ENCODE measurements around the gene TMC2.

Gene TMC2

GRCh38 chr20:2653556-2654383 is 117.4 kb downstream of the TMC2 start:
- CTCF ChIA-PET: interaction anchor here (0.7 kb wide), 1 partner anchor 131 kb away, joined by 4 read pairs; no protein-coding TSS in a partner anchor
- POLR2A ChIA-PET: interaction anchor here (1.0 to 7.0 kb wide), 11 partner anchors 9 to 187 kb away, joined by 3 to 79 read pairs (median 7); partner anchors contain the start of genes IDH3B, SNRPB and ZNF343
- DNase-seq (ENCODE audit: extremely low spot score): no peak
- TF ChIP-seq NFRKB (IDR thresholded peaks at IDR 0.05): no peak
- no peak for TF ChIP-seq HDGF (IDR thresholded peaks at IDR 0.05; ENCODE audit: borderline replicate concordance)
- no peak for TF ChIP-seq SP1 (IDR thresholded peaks at IDR 0.05)
- no peak for TF ChIP-seq BHLHE40 (IDR thresholded peaks at IDR 0.05; ENCODE audit: borderline replicate concordance)
- TF ChIP-seq LEF1 (IDR thresholded peaks at IDR 0.05; ENCODE audit: borderline replicate concordance): no peak
- TF ChIP-seq FOXK2 (IDR thresholded peaks at IDR 0.05): no peak
- TF ChIP-seq TARDBP (IDR thresholded peaks at IDR 0.05): no peak
- TF ChIP-seq SUZ12 (IDR thresholded peaks at IDR 0.05): no peak
- TF ChIP-seq FOXA1 (IDR thresholded peaks at IDR 0.05): no peak

- no peak for TF ChIP-seq SP1 (IDR thresholded peaks at IDR 0.05)
- no peak for TF ChIP-seq ZNF384 (IDR thresholded peaks at IDR 0.05)
- TF ChIP-seq ARNT (IDR thresholded peaks at IDR 0.05): no peak
- no peak for TF ChIP-seq FOXK2 (IDR thresholded peaks at IDR 0.05)
- TF ChIP-seq HDGF (IDR thresholded peaks at IDR 0.05; ENCODE audit: borderline replicate concordance): no peak
- no peak for TF ChIP-seq LEF1 (IDR thresholded peaks at IDR 0.05; ENCODE audit: borderline replicate concordance)
- DNase-seq (ENCODE audit: extremely low spot score): no peak
- CTCF ChIA-PET: no interaction called here
- POLR2A ChIA-PET: interaction anchor here (1.0 to 7.0 kb wide), 4 partner anchors 9 to 184 kb away, joined by 3 to 79 read pairs (median 18); partner anchors contain the start of genes IDH3B and SNRPB
These were observed 118.0 kb downstream of the TMC2 start for GRCh38 chr20:2654384-2654822.

DNA sequence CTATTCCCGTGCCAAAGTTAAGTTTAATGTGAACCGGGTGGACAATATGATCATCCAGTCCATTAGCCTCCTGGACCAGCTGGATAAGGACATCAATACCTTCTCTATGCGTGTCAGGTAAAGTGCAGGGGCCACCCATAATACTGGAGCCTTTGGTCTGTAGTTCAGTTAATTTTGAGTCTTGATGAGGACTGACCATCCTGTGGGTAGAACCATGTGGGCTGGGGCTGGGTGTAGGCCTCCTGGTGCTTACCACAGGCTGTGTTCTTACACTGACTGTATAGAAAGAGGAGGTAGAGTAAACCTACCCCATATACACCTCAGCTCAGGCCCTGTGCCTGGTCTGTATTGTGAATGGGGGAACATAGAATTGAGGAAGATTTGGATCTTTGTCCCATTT is 118.5 kb downstream of the TMC2 start:
- ChIA-PET CTCF (no interaction called here), POLR2A (interaction anchor here (1.0 to 7.0 kb wide), 3 partner anchors 9 to 185 kb away, joined by 3 to 79 read pairs (median 34); partner anchors contain the start of genes IDH3B and SNRPB)
- TF ChIP-seq HDGF (IDR thresholded peaks at IDR 0.05; ENCODE audit: borderline replicate concordance) (no peak), FOXA1 (IDR thresholded peaks at IDR 0.05) (no peak), FOXM1 (IDR thresholded peaks at IDR 0.05; ENCODE audit: borderline replicate concordance) (no peak), NFRKB (IDR thresholded peaks at IDR 0.05) (no peak), L3MBTL2 (conservative IDR thresholded peaks at IDR 0.05) (no peak), SP1 (IDR thresholded peaks at IDR 0.05) (no peak), SUZ12 (IDR thresholded peaks at IDR 0.05) (no peak)
- DNase-seq (ENCODE audit: extremely low spot score): no peak

DNA sequence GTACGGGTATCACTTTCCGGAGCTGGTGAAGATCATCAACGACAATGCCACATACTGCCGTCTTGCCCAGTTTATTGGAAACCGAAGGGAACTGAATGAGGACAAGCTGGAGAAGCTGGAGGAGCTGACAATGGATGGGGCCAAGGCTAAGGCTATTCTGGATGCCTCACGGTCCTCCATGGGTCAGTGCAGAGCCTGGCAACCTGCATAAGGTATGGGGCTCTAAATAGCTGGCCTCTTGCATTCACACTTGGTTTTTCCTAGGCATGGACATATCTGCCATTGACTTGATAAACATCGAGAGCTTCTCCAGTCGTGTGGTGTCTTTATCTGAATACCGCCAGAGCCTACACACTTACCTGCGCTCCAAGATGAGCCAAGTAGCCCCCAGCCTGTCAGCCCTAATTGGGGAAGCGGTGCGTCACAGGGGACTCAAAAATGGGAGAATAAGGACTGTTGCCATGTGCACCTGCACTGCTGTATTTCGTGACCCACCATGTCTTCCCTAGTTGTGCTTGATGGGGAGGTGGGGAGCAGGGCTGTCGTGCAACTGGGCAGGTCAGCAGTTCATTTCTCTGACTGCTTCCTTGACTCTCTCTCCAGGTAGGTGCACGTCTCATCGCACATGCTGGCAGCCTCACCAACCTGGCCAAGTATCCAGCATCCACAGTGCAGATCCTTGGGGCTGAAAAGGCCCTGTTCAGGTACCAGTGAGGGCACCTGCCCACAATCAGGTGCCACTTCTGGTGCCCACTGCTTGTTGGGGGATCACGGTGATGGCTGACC is 119.2 kb downstream of the TMC2 start:
- no peak for TF ChIP-seq SP1 (IDR thresholded peaks at IDR 0.05)
- TF ChIP-seq PKNOX1 (IDR thresholded peaks at IDR 0.05): no peak
- no peak for TF ChIP-seq SUZ12 (IDR thresholded peaks at IDR 0.05)
- TF ChIP-seq LEF1 (IDR thresholded peaks at IDR 0.05; ENCODE audit: borderline replicate concordance): no peak
- TF ChIP-seq ARNT (IDR thresholded peaks at IDR 0.05): no peak
- no peak for TF ChIP-seq L3MBTL2 (conservative IDR thresholded peaks at IDR 0.05)
- no peak for TF ChIP-seq FOXK2 (IDR thresholded peaks at IDR 0.05)
- no peak for TF ChIP-seq FOXA1 (IDR thresholded peaks at IDR 0.05)
- no peak for TF ChIP-seq NFRKB (IDR thresholded peaks at IDR 0.05)
- no peak for TF ChIP-seq FOXM1 (IDR thresholded peaks at IDR 0.05; ENCODE audit: borderline replicate concordance)
- TF ChIP-seq HDGF (IDR thresholded peaks at IDR 0.05; ENCODE audit: borderline replicate concordance): no peak
- TF ChIP-seq ZNF384 (IDR thresholded peaks at IDR 0.05): no peak
- POLR2A ChIA-PET: interaction anchor here (1.0 to 7.0 kb wide), 3 partner anchors 8 to 186 kb away, joined by 3 to 79 read pairs (median 34); partner anchors contain the start of genes IDH3B and SNRPB
- DNase-seq (ENCODE audit: extremely low spot score): no peak
- CTCF ChIA-PET: no interaction called here

DNA sequence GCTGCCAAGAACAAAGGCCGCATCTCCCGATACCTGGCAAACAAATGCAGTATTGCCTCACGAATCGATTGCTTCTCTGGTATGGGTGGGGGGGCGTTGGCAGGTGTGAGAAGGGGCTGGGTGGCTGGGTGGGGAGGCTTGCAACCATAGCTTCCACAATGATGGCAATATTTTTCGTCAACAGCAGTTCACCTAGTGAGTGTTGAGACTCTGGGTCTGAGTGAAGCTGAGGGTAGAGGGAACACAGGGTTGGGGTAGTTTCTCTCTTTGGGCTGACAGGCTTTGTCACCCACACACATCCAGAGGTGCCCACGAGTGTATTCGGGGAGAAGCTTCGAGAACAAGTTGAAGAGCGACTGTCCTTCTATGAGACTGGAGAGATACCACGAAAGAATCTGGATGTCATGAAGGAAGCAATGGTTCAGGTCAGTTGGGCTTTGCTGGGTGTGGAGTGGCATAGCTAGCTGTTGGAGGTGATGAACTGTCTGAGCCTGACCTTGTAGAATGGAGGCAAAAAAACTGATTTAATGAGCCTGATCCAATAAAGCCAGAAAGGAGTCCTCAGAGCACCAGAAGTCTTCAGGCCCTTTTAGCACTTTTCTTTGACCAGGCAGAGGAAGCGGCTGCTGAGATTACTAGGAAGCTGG is 120.2 kb downstream of the TMC2 start:
- TF ChIP-seq L3MBTL2 (conservative IDR thresholded peaks at IDR 0.05): no peak
- TF ChIP-seq CTBP1 (IDR thresholded peaks at IDR 0.05; ENCODE audit: borderline replicate concordance): no peak
- no peak for TF ChIP-seq LEF1 (IDR thresholded peaks at IDR 0.05; ENCODE audit: borderline replicate concordance)
- no peak for TF ChIP-seq HDGF (IDR thresholded peaks at IDR 0.05; ENCODE audit: borderline replicate concordance)
- no peak for TF ChIP-seq FOXK2 (IDR thresholded peaks at IDR 0.05)
- no peak for TF ChIP-seq FOXA1 (IDR thresholded peaks at IDR 0.05)
- TF ChIP-seq ELF4 (IDR thresholded peaks at IDR 0.05): no peak
- no peak for TF ChIP-seq SP1 (IDR thresholded peaks at IDR 0.05)
- no peak for TF ChIP-seq NFRKB (IDR thresholded peaks at IDR 0.05)
- TF ChIP-seq PKNOX1 (IDR thresholded peaks at IDR 0.05): no peak
- no peak for TF ChIP-seq SUZ12 (IDR thresholded peaks at IDR 0.05)
- TF ChIP-seq ZNF384 (IDR thresholded peaks at IDR 0.05): no peak
- no peak for TF ChIP-seq ARNT (IDR thresholded peaks at IDR 0.05)
- TF ChIP-seq BHLHE40 (IDR thresholded peaks at IDR 0.05; ENCODE audit: borderline replicate concordance): no peak
- ChIA-PET POLR2A (interaction anchor here (0.6 to 7.0 kb wide), 5 partner anchors 7 to 135 kb away, joined by 3 to 79 read pairs (median 3); partner anchors contain the start of gene IDH3B), CTCF (no interaction called here)
- no peak for DNase-seq (ENCODE audit: extremely low spot score)

Data from HEK293T (cell line).